NOMO-1 (cell line): ENCODE data around the gene KRT79.

ENCODE experiments used
- DNase-seq, 2 experiments: peaks; one replicate each; lab custom pipeline; 2025; ENCODE audit not compliant: unreplicated experiment in 2 of 2; lab: John Stamatoyannopoulos, UW

KRT79 gene

GRCh38 chr12:52820521-52820920 lies 13.6 kb downstream of the KRT79 start:
- DNase-seq: no peak

GRCh38 chr12:52819731-52820510 lies 14.2 kb downstream of the KRT79 start:
- DNase-seq: no peak

- DNase-seq: no peak
These were observed 15.2 kb downstream of the KRT79 start for GRCh38 chr12:52818887-52819420.

GRCh38 chr12:52818388-52818787 lies 15.7 kb downstream of the KRT79 start:
- no peak for DNase-seq

GRCh38 chr12:52817699-52818238 lies 16.3 kb downstream of the KRT79 start:
- DNase-seq: no peak

GRCh38 chr12:52817003-52817698 lies 17.0 kb downstream of the KRT79 start:
- DNase-seq: no peak

GRCh38 chr12:52815676-52816588 lies 18.2 kb downstream of the KRT79 start:
- no peak for DNase-seq

GRCh38 chr12:52815161-52815560 lies 18.9 kb downstream of the KRT79 start:
- DNase-seq: no peak

- DNase-seq: no peak
These were observed 19.4 kb downstream of the KRT79 start for GRCh38 chr12:52814710-52815155.

- DNase-seq: no peak
These were observed 20.0 kb downstream of the KRT79 start, which contains the start of gene KRT4 for GRCh38 chr12:52813885-52814709. Gene KRT4, minus strand, starts transcription at chr12:52814116. Its CDS starts 58 bp downstream, at chr12:52814058.

- no peak for DNase-seq
These were observed 20.8 kb downstream of the KRT79 start for GRCh38 chr12:52813203-52813819.

- no peak for DNase-seq
These were observed 21.4 kb downstream of the KRT79 start for GRCh38 chr12:52812749-52813148.

GRCh38 chr12:52812073-52812400 lies 22.1 kb downstream of the KRT79 start:
- DNase-seq: no peak

GRCh38 chr12:52811191-52812072 lies 22.7 kb downstream of the KRT79 start:
- DNase-seq: no peak

GRCh38 chr12:52810554-52810953 lies 23.6 kb downstream of the KRT79 start:
- no peak for DNase-seq

- no peak for DNase-seq
These were observed 24.9 kb downstream of the KRT79 start for GRCh38 chr12:52809166-52809565.

- DNase-seq: no peak
These were observed 25.4 kb downstream of the KRT79 start for GRCh38 chr12:52808573-52809160.
